GM12875 (cell line): ENCODE measurements around the gene COLEC11.
"Not testable (repeated sequence)": the region's sequence is repeated elsewhere in the genome, so short reads cannot be mapped to it uniquely, and the experiment has no call there.

Source experiments
- H3K4me3 ChIP-seq: one replicate; pipeline ENCODE4 v1.5.1; 2011; ENCODE audit warnings: low read depth, low read length, control low read depth
- TF ChIP-seq, protein P1 (sequence below): IDR thresholded peaks from 2 replicates; pipeline ENCODE4 v1.5.1; 2011; ENCODE audit warnings: low read depth, mild to moderate bottlenecking, control low read depth, inconsistent platforms, low read length, moderate library complexity, borderline replicate concordance; ENCODE audit not compliant: insufficient read depth

The COLEC11 gene

GRCh38 chr2:3563521-3563976, 31.4 kb upstream of the COLEC11 start:
- H3K4me3 ChIP-seq, result no peak overlapping the region
- TF ChIP-seq, protein P1, sequence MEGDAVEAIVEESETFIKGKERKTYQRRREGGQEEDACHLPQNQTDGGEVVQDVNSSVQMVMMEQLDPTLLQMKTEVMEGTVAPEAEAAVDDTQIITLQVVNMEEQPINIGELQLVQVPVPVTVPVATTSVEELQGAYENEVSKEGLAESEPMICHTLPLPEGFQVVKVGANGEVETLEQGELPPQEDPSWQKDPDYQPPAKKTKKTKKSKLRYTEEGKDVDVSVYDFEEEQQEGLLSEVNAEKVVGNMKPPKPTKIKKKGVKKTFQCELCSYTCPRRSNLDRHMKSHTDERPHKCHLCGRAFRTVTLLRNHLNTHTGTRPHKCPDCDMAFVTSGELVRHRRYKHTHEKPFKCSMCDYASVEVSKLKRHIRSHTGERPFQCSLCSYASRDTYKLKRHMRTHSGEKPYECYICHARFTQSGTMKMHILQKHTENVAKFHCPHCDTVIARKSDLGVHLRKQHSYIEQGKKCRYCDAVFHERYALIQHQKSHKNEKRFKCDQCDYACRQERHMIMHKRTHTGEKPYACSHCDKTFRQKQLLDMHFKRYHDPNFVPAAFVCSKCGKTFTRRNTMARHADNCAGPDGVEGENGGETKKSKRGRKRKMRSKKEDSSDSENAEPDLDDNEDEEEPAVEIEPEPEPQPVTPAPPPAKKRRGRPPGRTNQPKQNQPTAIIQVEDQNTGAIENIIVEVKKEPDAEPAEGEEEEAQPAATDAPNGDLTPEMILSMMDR, result no peak

- TF ChIP-seq, protein P1, result no peak
- H3K4me3 ChIP-seq, result no peak overlapping the region
Observed at GRCh38 chr2:3565117-3565516, 29.8 kb upstream of the COLEC11 start.

DNA sequence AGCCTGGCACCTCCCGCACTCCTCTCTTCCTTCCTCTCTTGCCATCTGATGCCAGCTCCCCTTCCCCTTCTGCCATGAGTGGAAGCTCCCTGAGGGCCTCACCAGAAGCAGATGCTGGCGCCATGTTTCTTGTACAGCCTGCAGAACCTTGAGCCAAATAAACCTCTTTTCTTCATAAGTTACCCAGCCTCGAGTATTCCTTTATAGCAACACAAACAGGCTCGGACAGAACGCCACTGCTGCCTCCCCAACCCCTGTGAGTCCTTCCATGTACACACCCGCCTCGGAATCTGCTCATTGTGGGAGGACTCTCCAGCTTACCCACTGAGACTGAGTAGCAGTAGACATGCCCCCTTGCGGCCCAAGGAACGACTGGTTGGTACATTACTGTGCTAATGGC, 28.1 kb upstream of the COLEC11 start:
- H3K4me3 ChIP-seq, result no peak overlapping the region
- TF ChIP-seq, protein P1, result no peak

GRCh38 chr2:3569656-3570055, 25.3 kb upstream of the COLEC11 start:
- H3K4me3 ChIP-seq, result not testable (repeated sequence)

- TF ChIP-seq, protein P1, result no peak
- H3K4me3 ChIP-seq, result no peak overlapping the region
Observed at GRCh38 chr2:3571284-3571683, 23.6 kb upstream of the COLEC11 start.

- TF ChIP-seq, protein P1, result no peak
- no peak overlapping the region for H3K4me3 ChIP-seq
Observed at GRCh38 chr2:3572620-3573019, 22.3 kb upstream of the COLEC11 start.

DNA sequence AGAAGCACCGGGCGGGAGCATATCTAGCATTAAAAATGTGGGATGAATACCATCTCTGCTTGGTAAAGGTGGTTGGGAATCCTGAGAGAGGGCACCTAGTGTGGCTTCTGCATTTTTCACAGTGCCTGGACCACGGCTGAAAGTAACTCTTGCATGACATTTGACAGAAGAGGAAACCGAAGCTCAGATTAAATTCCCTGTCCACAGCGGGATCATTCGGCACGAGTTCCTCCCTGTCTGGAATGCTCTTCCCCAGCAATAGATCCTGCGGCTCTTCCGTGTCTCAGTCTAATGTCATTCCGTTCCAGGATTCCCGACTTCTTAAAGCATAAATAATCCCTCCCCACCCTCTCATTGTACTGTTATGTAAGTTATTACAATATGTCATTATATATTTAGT, 20.8 kb upstream of the COLEC11 start:
- H3K4me3 ChIP-seq, result no peak overlapping the region
- TF ChIP-seq, protein P1, result no peak

- TF ChIP-seq, protein P1, result no peak
- peak overlapping the region; percentile 67 for H3K4me3 ChIP-seq
Observed at GRCh38 chr2:3575534-3576262, 19.2 kb upstream of the COLEC11 start.

GRCh38 chr2:3576263-3576630, 18.7 kb upstream of the COLEC11 start:
- H3K4me3 ChIP-seq, result peak overlapping the region; percentile 67
